ENCODE data around the gene PTPRA.

GRCh38 chr20:2998728-2999127 is 125.4 kb downstream of the PTPRA start:
- no peak for TF ChIP-seq CTCF (IDR thresholded peaks at IDR 0.05)
- TF ChIP-seq POLR2A (IDR thresholded peaks at IDR 0.05), result no peak
